HuH-7.5 (cell line): Measurements from ENCODE around the gene ARPP21.

ENCODE experiments used
- DNase-seq: peaks from one replicate; pipeline ENCODE4 v3.0.0; 2011; ENCODE audit warnings: low spot score

The ARPP21 gene

GRCh38 chr3:35675621-35676020, 36.3 kb downstream of the ARPP21 start:
- no peak for DNase-seq

- no peak for DNase-seq
Measured at GRCh38 chr3:35677797-35678196, 38.5 kb downstream of the ARPP21 start.

- DNase-seq, result no peak
Measured at GRCh38 chr3:35678643-35679161, 39.4 kb downstream of the ARPP21 start.

GRCh38 chr3:35679409-35680080, 40.2 kb downstream of the ARPP21 start:
- no peak for DNase-seq

- no peak for DNase-seq
Measured at GRCh38 chr3:35680866-35681650, 41.7 kb downstream of the ARPP21 start.

- DNase-seq, result no peak
Measured at GRCh38 chr3:35685153-35685552, 45.8 kb downstream of the ARPP21 start.

GRCh38 chr3:35688826-35689225, 49.5 kb downstream of the ARPP21 start:
- DNase-seq, result no peak

GRCh38 chr3:35690271-35690670, 50.9 kb downstream of the ARPP21 start:
- DNase-seq, result no peak

- DNase-seq, result no peak
Measured at GRCh38 chr3:35705904-35706303, 66.6 kb downstream of the ARPP21 start.

GRCh38 chr3:35707904-35708303, 68.6 kb downstream of the ARPP21 start:
- no peak for DNase-seq

- no peak for DNase-seq
Measured at GRCh38 chr3:35708394-35709271, 69.3 kb downstream of the ARPP21 start.

- DNase-seq, result no peak
Measured at GRCh38 chr3:35709691-35710090, 70.4 kb downstream of the ARPP21 start.

GRCh38 chr3:35710554-35710953, 71.2 kb downstream of the ARPP21 start:
- no peak for DNase-seq

- DNase-seq, result no peak
Measured at GRCh38 chr3:35718921-35719320, 79.6 kb downstream of the ARPP21 start.

- no peak for DNase-seq
Measured at GRCh38 chr3:35721628-35722027, 82.3 kb downstream of the ARPP21 start.

GRCh38 chr3:35722902-35723301, 83.6 kb downstream of the ARPP21 start:
- DNase-seq, result no peak

- no peak for DNase-seq
Measured at GRCh38 chr3:35723480-35724097, 84.3 kb downstream of the ARPP21 start.

- DNase-seq, result no peak
Measured at GRCh38 chr3:35724106-35724505, 84.8 kb downstream of the ARPP21 start.

- no peak for DNase-seq
Measured at GRCh38 chr3:35727179-35727578, 87.9 kb downstream of the ARPP21 start.

GRCh38 chr3:35733341-35733740, 94.0 kb downstream of the ARPP21 start:
- no peak for DNase-seq

GRCh38 chr3:35733864-35734263, 94.5 kb downstream of the ARPP21 start:
- no peak for DNase-seq

- no peak for DNase-seq
Measured at GRCh38 chr3:35737080-35737479, 97.8 kb downstream of the ARPP21 start.
